ENCODE measurements around the gene NRXN3.

DNA sequence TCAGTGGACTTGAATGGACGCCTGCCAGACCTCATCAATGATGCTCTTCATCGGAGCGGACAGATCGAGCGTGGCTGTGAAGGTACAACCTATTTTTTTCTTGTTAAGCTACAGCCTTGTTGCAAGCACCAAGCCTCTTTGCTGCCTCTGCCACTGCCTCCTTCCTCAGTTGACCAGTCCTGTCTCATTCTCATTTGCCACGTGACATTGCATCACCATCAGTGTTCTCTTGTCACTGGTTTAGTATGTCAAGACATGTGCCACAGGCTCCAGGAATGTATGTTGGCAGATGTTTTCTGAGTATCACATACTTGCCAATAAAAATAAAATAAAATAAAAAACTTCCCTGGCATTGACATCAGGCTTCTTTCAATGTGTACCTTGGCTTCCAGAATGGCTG, 798.1 kb downstream of the NRXN3 start:
- TF ChIP-seq, protein P1, sequence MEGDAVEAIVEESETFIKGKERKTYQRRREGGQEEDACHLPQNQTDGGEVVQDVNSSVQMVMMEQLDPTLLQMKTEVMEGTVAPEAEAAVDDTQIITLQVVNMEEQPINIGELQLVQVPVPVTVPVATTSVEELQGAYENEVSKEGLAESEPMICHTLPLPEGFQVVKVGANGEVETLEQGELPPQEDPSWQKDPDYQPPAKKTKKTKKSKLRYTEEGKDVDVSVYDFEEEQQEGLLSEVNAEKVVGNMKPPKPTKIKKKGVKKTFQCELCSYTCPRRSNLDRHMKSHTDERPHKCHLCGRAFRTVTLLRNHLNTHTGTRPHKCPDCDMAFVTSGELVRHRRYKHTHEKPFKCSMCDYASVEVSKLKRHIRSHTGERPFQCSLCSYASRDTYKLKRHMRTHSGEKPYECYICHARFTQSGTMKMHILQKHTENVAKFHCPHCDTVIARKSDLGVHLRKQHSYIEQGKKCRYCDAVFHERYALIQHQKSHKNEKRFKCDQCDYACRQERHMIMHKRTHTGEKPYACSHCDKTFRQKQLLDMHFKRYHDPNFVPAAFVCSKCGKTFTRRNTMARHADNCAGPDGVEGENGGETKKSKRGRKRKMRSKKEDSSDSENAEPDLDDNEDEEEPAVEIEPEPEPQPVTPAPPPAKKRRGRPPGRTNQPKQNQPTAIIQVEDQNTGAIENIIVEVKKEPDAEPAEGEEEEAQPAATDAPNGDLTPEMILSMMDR (IDR thresholded peaks at IDR 0.05), result no peak
- TF ChIP-seq POLR2A (IDR thresholded peaks at IDR 0.05), result no peak

Measured in heart left ventricle (tissue), 13 donors.